ENCODE results near the gene ANO10.
"Not testable (repeated sequence)": the region's sequence is repeated elsewhere in the genome, so short reads cannot be mapped to it uniquely, and the experiment has no call there.

ANO10 gene

GRCh38 chr3:43372007-43372740 is 249.6 kb downstream of the ANO10 start:
- no peak for DNase-seq (ENCODE audit: low read depth)

- no peak for DNase-seq (ENCODE audit: low read depth)
These were observed 250.3 kb downstream of the ANO10 start for GRCh38 chr3:43371494-43371893.

- no peak for DNase-seq (ENCODE audit: low read depth)
These were observed 251.4 kb downstream of the ANO10 start for GRCh38 chr3:43370293-43370980.

GRCh38 chr3:43369404-43370292 is 252.2 kb downstream of the ANO10 start:
- DNase-seq (ENCODE audit: low read depth) = no peak

- DNase-seq (ENCODE audit: low read depth) = no peak
These were observed 254.9 kb downstream of the ANO10 start for GRCh38 chr3:43366885-43367284.

GRCh38 chr3:43366481-43366880 is 255.3 kb downstream of the ANO10 start:
- no peak for DNase-seq (ENCODE audit: low read depth)

- DNase-seq (ENCODE audit: low read depth) = no peak
These were observed 256.1 kb downstream of the ANO10 start for GRCh38 chr3:43365601-43366305.

- DNase-seq (ENCODE audit: low read depth) = no peak
These were observed 256.9 kb downstream of the ANO10 start for GRCh38 chr3:43364926-43365325.

GRCh38 chr3:43364494-43364893 is 257.3 kb downstream of the ANO10 start:
- no peak for DNase-seq (ENCODE audit: low read depth)

GRCh38 chr3:43363621-43364266 is 258.1 kb downstream of the ANO10 start:
- no peak for DNase-seq (ENCODE audit: low read depth)

GRCh38 chr3:43362961-43363360 is 258.9 kb downstream of the ANO10 start:
- DNase-seq (ENCODE audit: low read depth) = no peak

- no peak for DNase-seq (ENCODE audit: low read depth)
These were observed 259.6 kb downstream of the ANO10 start for GRCh38 chr3:43362183-43362582.

- no peak for DNase-seq (ENCODE audit: low read depth)
These were observed 260.7 kb downstream of the ANO10 start for GRCh38 chr3:43361077-43361476.

- DNase-seq (ENCODE audit: low read depth) = not testable (repeated sequence)
These were observed 265.8 kb downstream of the ANO10 start for GRCh38 chr3:43356033-43356432.

- no peak for DNase-seq (ENCODE audit: low read depth)
These were observed 267.7 kb downstream of the ANO10 start for GRCh38 chr3:43353923-43354670.

GRCh38 chr3:43353393-43353792 is 268.4 kb downstream of the ANO10 start:
- no peak for DNase-seq (ENCODE audit: low read depth)

GRCh38 chr3:43349716-43350115 is 272.1 kb downstream of the ANO10 start:
- no peak for DNase-seq (ENCODE audit: low read depth)

- DNase-seq (ENCODE audit: low read depth) = no peak
These were observed 272.8 kb downstream of the ANO10 start for GRCh38 chr3:43348852-43349574.

GRCh38 chr3:43348350-43348749 is 273.5 kb downstream of the ANO10 start:
- DNase-seq (ENCODE audit: low read depth) = no peak

- DNase-seq (ENCODE audit: low read depth) = no peak
These were observed 274.0 kb downstream of the ANO10 start for GRCh38 chr3:43347774-43348173.

Data from stimulated activated CD8-positive, alpha-beta memory T cell treated with anti-CD3 and anti-CD28 coated beads, Interleukin-7, amount 100 ng/mL, for 24 hours (primary cell).